Lower lobe of right lung (tissue), 2 donors: Measurements from ENCODE around the gene HOPX. TPM values are rescaled to one million over a fixed set of nuclear protein-coding genes. Genes with fewer than 3 reads are reported as not detected.

Source experiments
- ATAC-seq, 2 donors: fragments of 200-7000 bp; cut with Tn5 transposase; one replicate each; pipeline ENCODE4 v1.9.1; 2020 to 2022; ENCODE audit warnings: mild to moderate bottlenecking in 2 of 2, moderate library complexity in 2 of 2
- DNase-seq: peaks from one replicate; pipeline ENCODE4 v3.0.0-alpha.2; 2020
- H3K27ac ChIP-seq: fragments of 200-600 bp; one replicate; pipeline ENCODE4 v1.8.0; 2022
- H3K27me3 ChIP-seq: fragments of 200-600 bp; one replicate; pipeline ENCODE4 v1.8.0; 2022; ENCODE audit warnings: low read depth
- H3K36me3 ChIP-seq: fragments of 200-600 bp; one replicate; pipeline ENCODE4 v1.8.0; 2022; ENCODE audit warnings: mild to moderate bottlenecking
- H3K4me1 ChIP-seq: fragments of 200-600 bp; one replicate; pipeline ENCODE4 v1.8.0; 2022
- H3K4me3 ChIP-seq: fragments of 200-600 bp; one replicate; pipeline ENCODE4 v1.8.0; 2022; ENCODE audit warnings: mild to moderate bottlenecking
- H3K9me3 ChIP-seq: fragments of 200-600 bp; one replicate; pipeline ENCODE4 v1.8.0; 2022
- CTCF ChIP-seq: fragments of 200-600 bp; IDR thresholded peaks from one replicate; pipeline ENCODE4 v1.8.0; 2022; ENCODE audit warnings: antibody characterized with exemption, mild to moderate bottlenecking
- intact Hi-C: fragments of 100-400 bp; cut with DNase I; formaldehyde crosslinking; loops from one replicate; pipeline ENCODE4 v1.11.0; 2022
- total RNA-seq: library from RNA; stranded (reverse); fragmentation: NEBNext Ultra II Directional; extraction: Animal tissue kit (Norgen Biotek cat#: 25700); gene quantifications from one replicate; pipeline ENCODE4 v1.2.1, GENCODE V29; 2021
- donor health status: DM: no; HTN: yes; CAD: no; lungs with severe emphysema.

The HOPX gene
- total RNA-seq, 1 donor from 2014 or later: 341 TPM

GRCh38 chr4:56603297-56603696 lies 77.8 kb downstream of the HOPX start:
- H3K9me3 ChIP-seq: no peaks in the 10 kb centered on the region
- no peaks in the 10 kb centered on the region for H3K36me3 ChIP-seq
- H3K27me3 ChIP-seq: peaks cover 4% of the 10 kb centered on the region
- H3K4me1 ChIP-seq: no peaks in the 10 kb centered on the region
- no peak for DNase-seq
- intact Hi-C loops: no loop called here
- no peak overlapping the region for H3K4me3 ChIP-seq
- no peak for ATAC-seq
- H3K27ac ChIP-seq: no peak overlapping the region
- TF ChIP-seq CTCF: no peak

Other genes with a start within 250 kb of the HOPX start
- 4.7 TPM for gene PPAT, start 245.7 kb downstream of the HOPX start, total RNA-seq
- 21.0 TPM for gene PAICS, start 245.0 kb downstream of the HOPX start, total RNA-seq
- 77.7 TPM for gene SRP72, start 213.7 kb downstream of the HOPX start, total RNA-seq
- not detected for gene ARL9, start 175.5 kb downstream of the HOPX start, total RNA-seq
- gene SPINK2, start 140.4 kb upstream of the HOPX start, total RNA-seq: not detected
- gene REST, start 226.6 kb upstream of the HOPX start, total RNA-seq: 39.5 TPM